ENCODE data around the gene CCDC89. TPM values are rescaled to one million over a fixed set of nuclear protein-coding genes. Genes with fewer than 3 reads are reported as not detected.

Gene CCDC89
- total and polyA plus RNA-seq, 2 of the 4 experiments (the other 2 are of a cell fraction), result 4.0 to 7.9 TPM

- DNase-seq (no peak), ATAC-seq (ENCODE audit: low read depth) (no peak)
- H3K27ac ChIP-seq (ENCODE audit: insufficient read depth, low read length), result no peak overlapping the region
- TF ChIP-seq MAFK (IDR thresholded peaks at IDR 0.05; ENCODE audit: low read depth, low read length) (no peak), FOS (IDR thresholded peaks at IDR 0.05; ENCODE audit: low read depth, low read length) (no peak), CTCF (conservative IDR thresholded peaks at IDR 0.05; ENCODE audit: low read depth, low read length) (no peak), MXI1 (IDR thresholded peaks at IDR 0.05; ENCODE audit: borderline replicate concordance, low read depth, low read length) (no peak), CHD1 (IDR thresholded peaks at IDR 0.05; ENCODE audit: low read depth, low read length) (no peak), RCOR1 (IDR thresholded peaks at IDR 0.05; ENCODE audit: insufficient replicate concordance, low read length) (no peak), NFE2L2 (IDR thresholded peaks at IDR 0.05; ENCODE audit: low read depth, low read length) (no peak)
- H4K91ac ChIP-seq (ENCODE audit: insufficient read depth, low read depth, low read length), result no peak overlapping the region
- intact Hi-C loops (cut with micrococcal nuclease), result loop anchor here (1.0 to 2.0 kb wide), 3 partner anchors 20 to 53 kb away; partner anchors contain the start of gene TMEM126B
- no CpG with 5 or more reads among the region's 5 CpGs for WGBS, 2 experiments (ENCODE audit: extremely low coverage in 2 of 2, insufficient read length in 1 of 2)
- H3K79me1 ChIP-seq (ENCODE audit: low read depth in 1 of 2, low read length in 2 of 2), result peaks cover 0 to 11% of the 10 kb centered on the region in 2 experiments; a peak in 1 of 4 replicates
- H2AFZ ChIP-seq (replicated peaks; ENCODE audit: low read length, poor library complexity), result no peak overlapping the region
- H4K8ac ChIP-seq (ENCODE audit: low read depth in 2 of 2, low read length in 2 of 2), result peak overlapping the region; percentile 73 to 75
- no peak overlapping the region for H3K4me3 ChIP-seq (ENCODE audit: insufficient read depth, low read depth, low read length)
- no peak overlapping the region for H3K9ac ChIP-seq (ENCODE audit: low read depth, low read length)
- H3K9me1 ChIP-seq (ENCODE audit: insufficient read depth, low read length), result no peaks in the 10 kb centered on the region
- no peak overlapping the region for H3K14ac ChIP-seq (replicated peaks; ENCODE audit: low read depth, low read length)
- peaks cover 31% of the 10 kb centered on the region for H4K20me1 ChIP-seq (ENCODE audit: insufficient read depth, low read length)
- dilution Hi-C loops (cut with HindIII; ENCODE audit: low sequenced_read_pairs, unreplicated experiment), result no loop called here
- no peak overlapping the region for H2AK5ac ChIP-seq (ENCODE audit: low read depth, low read length)
- peaks cover 4% of the 10 kb centered on the region; the same call in 1 of the 2 replicates for H3K36me3 ChIP-seq (ENCODE audit: control insufficient read depth, insufficient read depth, low read length)
- H3K4me2 ChIP-seq (ENCODE audit: low read depth, low read length), result no peak overlapping the region
- H2BK120ac ChIP-seq (ENCODE audit: low read depth, low read length), result no peak overlapping the region
- H3K56ac ChIP-seq (ENCODE audit: extremely low read depth, insufficient read depth, low read length), result no peak overlapping the region
- H3K9me3 ChIP-seq (ENCODE audit: control insufficient read depth, insufficient read depth, low read length), result no peaks in the 10 kb centered on the region
- no peaks in the 10 kb centered on the region for H3K27me3 ChIP-seq (ENCODE audit: control insufficient read depth, insufficient read depth, low read length)
- H3K4me1 ChIP-seq (ENCODE audit: control insufficient read depth, insufficient read depth, low read length), result no peaks in the 10 kb centered on the region; the same call in 1 of the 2 replicates
- H3K18ac ChIP-seq (ENCODE audit: low read depth, low read length), result no peak overlapping the region
- H3K23ac ChIP-seq (ENCODE audit: low read depth, low read length), result no peak overlapping the region
- no peak overlapping the region for H2BK15ac ChIP-seq (ENCODE audit: low read depth, low read length)
- no peak overlapping the region for H2AK9ac ChIP-seq (replicated peaks; ENCODE audit: low read depth, low read length, poor library complexity)
- ChIA-PET CTCF (no interaction called here), POLR2A (ENCODE audit: unreplicated experiment) (no interaction called here)
- H4K5ac ChIP-seq (ENCODE audit: low read depth, low read length), result peak overlapping the region; percentile 95; the same call in 1 of the 2 replicates
- in situ Hi-C loops (cut with MboI; ENCODE audit: low sequenced_read_pairs), result no loop called here
- no peak overlapping the region for H2BK20ac ChIP-seq (ENCODE audit: low read depth, low read length)
- BruUV-seq (replicated peaks), result no TSS peak
- H3K4ac ChIP-seq (ENCODE audit: low read depth, low read length), result 0 out of 2 replicates have a peak overlapping the region, but pooled peaks have one; percentile 1
- no peak overlapping the region for H2BK5ac ChIP-seq (ENCODE audit: low read depth, low read length, poor library complexity, severe bottlenecking)
Observed at GRCh38 chr11:85665733-85666132, 20.3 kb downstream of the CCDC89 start.

Data from IMR-90 (cell line).